GM10266 (cell line): ENCODE measurements around the gene PPP2R2D.

ENCODE experiments used
- DNase-seq: peaks from one replicate; pipeline ENCODE4 v3.0.0; 2012; ENCODE audit errors: extremely low spot score
- CTCF ChIP-seq: IDR thresholded peaks from 2 replicates; pipeline ENCODE4 v1.5.1; 2012; ENCODE audit warnings: mild to moderate bottlenecking, low read depth; ENCODE audit not compliant: control insufficient read depth, insufficient read depth; ENCODE audit errors: missing control alignments

Gene PPP2R2D

GRCh38 chr10:131920693-131921092 is 19.9 kb downstream of the PPP2R2D start:
- TF ChIP-seq CTCF = no peak
- DNase-seq = no peak

GRCh38 chr10:131921184-131921583 is 20.4 kb downstream of the PPP2R2D start:
- no peak for TF ChIP-seq CTCF
- DNase-seq = peak; percentile 64

- no peak for TF ChIP-seq CTCF
- no peak for DNase-seq
Observed at GRCh38 chr10:131923038-131923756, 22.4 kb downstream of the PPP2R2D start.

GRCh38 chr10:131925011-131925649 is 24.3 kb downstream of the PPP2R2D start:
- no peak for TF ChIP-seq CTCF
- no peak for DNase-seq

GRCh38 chr10:131925716-131926115 is 24.9 kb downstream of the PPP2R2D start:
- no peak for DNase-seq
- TF ChIP-seq CTCF = no peak

GRCh38 chr10:131926253-131926652 is 25.4 kb downstream of the PPP2R2D start:
- no peak for TF ChIP-seq CTCF
- DNase-seq = no peak
